Activated CD4-positive, alpha-beta T cell treated with anti-CD3 and anti-CD28 coated beads for 48 hours (primary cell): ENCODE data around the gene TNIK.

Experiments
- DNase-seq: peaks from one replicate; pipeline ENCODE4 v3.0.0-alpha.2; 2020

TNIK gene

DNA sequence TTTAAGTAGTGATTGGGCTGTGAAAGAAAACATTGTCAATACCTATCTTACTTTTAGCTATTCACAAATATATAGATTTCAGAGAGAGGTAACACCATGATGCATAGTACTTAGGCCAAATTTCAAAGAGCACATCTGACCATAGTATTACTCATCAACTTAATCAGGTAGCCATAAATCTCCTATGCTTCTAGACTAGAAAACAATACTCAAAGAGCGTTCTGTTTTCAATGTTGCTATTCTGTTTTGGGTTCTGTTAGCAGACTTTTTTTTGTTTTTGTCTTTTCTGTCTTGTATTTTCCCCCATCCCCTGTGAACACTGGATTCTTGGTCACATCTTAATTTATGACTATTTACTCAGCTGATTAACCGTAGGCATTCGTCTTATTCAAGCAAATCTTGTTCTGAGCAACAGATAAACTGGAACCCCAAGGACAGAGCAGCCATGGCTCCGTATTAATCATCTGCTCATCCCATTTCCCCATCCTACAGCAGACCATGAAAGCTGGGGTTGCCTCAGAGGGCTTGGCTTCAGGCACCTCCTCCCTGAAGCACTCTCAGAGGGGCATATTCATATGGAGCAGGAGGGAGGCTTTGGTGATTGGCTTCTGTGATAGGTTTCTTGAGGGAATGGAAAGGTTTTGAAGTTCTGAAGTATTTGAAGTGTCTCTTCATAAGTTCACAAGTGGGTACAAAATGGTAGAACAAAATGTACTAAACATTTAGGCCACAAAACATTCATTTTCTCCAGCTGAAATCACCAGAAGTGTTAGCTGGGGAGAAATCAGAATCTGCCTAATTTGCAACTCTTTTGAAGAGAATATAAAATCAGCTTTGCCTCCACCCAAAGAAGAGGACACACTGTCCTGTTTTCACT is 105.3 kb downstream of the TNIK start:
- DNase-seq = no peak

GRCh38 chr3:171354049-171354705 is 106.0 kb downstream of the TNIK start:
- no peak for DNase-seq

DNA sequence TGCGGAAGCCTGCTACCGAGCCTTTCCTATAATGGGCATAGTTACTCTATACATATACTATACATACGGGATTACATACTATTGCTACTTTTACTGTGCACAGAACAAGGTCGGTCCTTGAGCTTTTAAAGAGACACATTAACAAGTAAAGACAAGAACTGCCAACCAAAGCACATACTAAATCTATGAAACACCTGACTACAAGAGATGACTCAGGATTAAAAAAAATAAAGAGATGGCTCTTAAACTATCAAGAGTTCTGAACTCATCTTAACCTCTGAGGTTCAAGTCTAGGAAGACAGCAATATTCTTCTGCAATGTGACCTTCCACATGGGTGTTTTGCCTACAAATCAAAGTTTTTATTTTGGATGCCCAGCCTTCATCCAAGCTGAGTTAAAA is 106.8 kb downstream of the TNIK start:
- no peak for DNase-seq

GRCh38 chr3:171352387-171352935 is 107.7 kb downstream of the TNIK start:
- DNase-seq = no peak

- peak; percentile 22 for DNase-seq
Measured at GRCh38 chr3:171351676-171352075, 108.5 kb downstream of the TNIK start.

GRCh38 chr3:171350364-171350763 is 109.8 kb downstream of the TNIK start:
- no peak for DNase-seq

DNA sequence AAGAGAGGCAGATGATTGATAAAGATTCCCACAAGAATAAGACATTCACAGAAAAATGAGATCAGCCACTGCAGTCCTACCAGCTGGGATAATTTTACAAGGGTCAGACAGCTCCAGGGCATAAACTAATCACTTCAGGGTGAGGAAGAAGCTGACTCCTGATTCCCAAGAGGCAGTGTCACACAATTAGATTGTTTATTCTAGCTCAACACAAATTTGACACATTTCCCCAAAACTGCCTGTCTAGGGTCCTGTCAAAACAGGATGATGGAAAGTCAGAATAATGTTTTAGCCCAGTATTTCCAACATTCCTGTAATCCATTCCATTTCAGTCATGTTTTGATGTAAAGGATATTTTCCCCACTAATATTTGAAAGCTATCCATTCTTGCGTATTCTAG is 110.8 kb downstream of the TNIK start:
- no peak for DNase-seq

DNA sequence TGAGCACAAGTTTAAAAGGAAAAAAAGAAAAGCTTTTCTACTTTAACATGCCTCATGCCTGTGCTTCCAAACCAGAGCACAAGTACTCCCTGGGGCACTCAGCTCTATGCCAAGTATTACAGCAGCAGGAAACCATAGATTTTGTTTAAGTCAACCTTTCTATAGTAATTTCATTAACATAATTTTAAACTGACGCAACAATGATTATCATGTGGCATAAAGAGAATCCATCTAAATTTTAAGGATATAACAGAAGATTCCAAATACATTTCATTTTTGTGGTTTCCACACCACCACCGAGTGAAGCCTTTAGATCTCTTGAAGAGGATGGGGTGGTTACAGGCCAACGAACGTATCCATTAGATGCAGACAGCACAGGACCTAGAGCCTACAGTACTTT is 112.1 kb downstream of the TNIK start:
- no peak for DNase-seq

- no peak for DNase-seq
Measured at GRCh38 chr3:171347301-171348039, 112.7 kb downstream of the TNIK start.

DNA sequence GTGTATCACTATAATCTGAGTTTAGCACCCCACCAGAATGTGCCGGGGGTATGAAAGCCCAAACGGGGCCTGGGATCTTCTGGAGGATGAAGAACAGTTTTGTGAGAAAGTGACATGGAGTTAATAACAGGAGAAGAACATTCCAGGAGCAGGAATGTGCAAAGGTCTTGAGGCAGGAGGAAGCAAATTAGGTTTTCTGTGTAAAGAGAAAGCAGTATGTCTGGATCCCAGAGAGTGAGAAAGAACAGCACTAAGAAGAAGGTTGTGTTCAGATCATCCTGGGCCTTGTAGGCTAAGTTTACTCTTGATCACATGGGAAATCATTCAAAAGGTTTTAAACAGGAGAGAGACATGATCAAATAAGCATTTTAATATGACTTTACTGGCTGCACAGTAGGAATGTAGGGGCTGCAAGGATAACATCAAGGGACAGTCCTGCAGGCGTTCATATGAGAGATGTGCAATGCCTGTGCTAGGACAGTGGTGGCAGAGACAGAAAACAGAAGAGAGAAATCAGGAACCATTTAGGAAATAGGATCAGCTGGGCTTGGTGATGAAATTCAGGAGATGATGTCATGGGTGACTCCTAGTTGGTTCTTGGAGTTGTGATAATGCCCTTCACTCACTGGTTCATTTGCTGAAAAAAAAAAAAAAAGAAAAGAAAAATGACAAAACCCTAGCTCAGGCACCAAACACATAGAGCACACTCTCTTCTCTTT is 113.5 kb downstream of the TNIK start:
- no peak for DNase-seq

DNA sequence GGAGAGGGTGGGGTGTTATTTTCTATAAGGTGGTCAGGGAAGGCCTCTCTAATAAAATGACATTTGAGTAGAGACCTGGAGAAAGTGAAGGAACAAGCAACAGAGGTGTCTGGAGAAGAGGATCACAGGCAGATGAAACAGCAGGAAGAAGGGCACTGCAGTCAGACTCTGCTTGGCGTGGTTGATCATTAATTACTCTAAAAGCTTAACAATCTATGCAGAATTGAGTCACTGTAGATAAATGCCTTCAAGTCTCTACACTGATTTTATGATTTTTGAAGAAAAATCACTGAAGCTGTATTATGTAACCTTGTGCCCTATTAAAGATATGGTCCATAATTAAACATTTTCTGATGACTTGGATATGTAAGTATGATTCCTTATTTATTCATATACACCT is 114.2 kb downstream of the TNIK start:
- no peak for DNase-seq

- DNase-seq = no peak
Measured at GRCh38 chr3:171345107-171345843, 114.9 kb downstream of the TNIK start.

- DNase-seq = no peak
Measured at GRCh38 chr3:171343693-171344092, 116.5 kb downstream of the TNIK start.

- no peak for DNase-seq
Measured at GRCh38 chr3:171342783-171343420, 117.3 kb downstream of the TNIK start.

GRCh38 chr3:171342200-171342599 is 118.0 kb downstream of the TNIK start:
- DNase-seq = no peak

DNA sequence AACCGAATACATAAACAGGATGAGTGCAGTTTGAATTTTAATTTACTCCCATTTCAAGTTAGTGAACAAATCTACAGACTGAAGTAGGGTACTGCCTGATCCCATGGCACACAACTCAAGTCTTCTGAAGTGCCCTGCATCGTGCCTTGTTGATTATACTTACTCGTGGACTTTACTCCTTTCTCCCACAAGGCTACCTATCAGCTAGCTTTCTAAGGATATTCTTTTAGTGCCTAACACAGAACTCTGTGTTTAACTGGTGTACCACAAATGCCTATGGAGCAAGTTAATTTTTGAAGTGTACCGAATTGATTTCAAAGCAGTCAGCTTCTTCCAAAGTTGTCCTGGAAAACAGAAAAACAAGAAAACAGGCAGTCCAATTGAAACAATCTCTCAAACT is 119.8 kb downstream of the TNIK start:
- no peak for DNase-seq

GRCh38 chr3:171339598-171339997 is 120.6 kb downstream of the TNIK start:
- no peak for DNase-seq

GRCh38 chr3:171336406-171336805 is 123.8 kb downstream of the TNIK start:
- DNase-seq = no peak

GRCh38 chr3:171335559-171335958 is 124.6 kb downstream of the TNIK start:
- DNase-seq = no peak

DNA sequence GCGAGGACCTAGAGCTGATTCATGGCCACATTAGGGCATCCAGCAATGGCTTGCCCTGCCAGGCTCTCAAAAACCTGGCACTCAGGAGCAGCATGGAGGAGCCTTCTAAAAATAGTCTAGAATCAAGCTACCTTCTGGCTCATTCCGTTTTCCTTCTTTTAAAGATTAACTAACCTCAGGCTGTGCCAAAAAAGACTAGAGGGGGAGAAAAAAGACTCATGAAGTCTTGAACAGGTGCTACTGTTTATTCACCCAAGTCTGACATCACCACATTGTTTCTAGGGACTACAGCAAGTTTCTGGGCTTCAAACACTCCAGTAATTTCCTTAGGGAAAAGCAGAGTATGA is 125.8 kb downstream of the TNIK start:
- DNase-seq = no peak

DNA sequence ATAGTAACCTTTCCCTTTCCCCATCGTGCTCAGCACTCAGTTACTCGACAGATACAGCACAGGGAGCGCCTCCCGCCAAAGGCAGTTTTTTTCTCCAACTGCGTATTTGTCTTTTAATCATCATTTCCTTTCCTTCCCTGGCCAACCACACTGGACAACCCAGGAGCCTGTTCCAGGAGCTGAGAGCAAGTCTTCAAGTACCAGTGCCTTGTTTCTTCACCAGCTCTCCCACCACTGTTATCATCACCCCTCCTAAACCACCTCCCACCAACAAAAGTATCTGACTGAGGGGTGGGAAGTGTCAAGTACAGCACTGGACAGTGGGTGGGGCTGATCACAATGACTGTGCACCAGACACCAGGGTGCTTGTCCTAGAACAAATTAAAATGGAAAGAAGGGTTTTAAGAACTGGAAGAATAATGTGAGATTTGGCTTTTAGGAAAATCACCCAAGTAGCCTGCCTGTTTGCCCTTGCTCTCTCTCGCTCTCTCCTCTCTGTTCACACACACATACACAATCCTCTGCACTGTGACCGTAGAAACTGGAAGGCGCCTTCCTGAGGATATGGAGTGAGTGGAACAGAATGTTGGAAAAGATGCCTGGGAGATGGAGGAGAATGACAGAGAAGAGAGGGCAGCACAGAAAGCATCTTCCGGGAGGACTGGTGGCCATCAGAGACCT is 126.3 kb downstream of the TNIK start:
- no peak for DNase-seq
